IMR-90 (cell line): Measurements from ENCODE around the gene PDLIM1. TPM values are rescaled to one million over a fixed set of nuclear protein-coding genes. Genes with fewer than 3 reads are reported as not detected.

ENCODE experiments used
- ATAC-seq: fragments of 200-7000 bp; cut with Tn5 transposase; 2 replicates; pipeline ENCODE4 v1.9.1; 2020; ENCODE audit warnings: low read depth, mild to moderate bottlenecking, moderate library complexity
- BruUV-seq: library from RNA; stranded (reverse); fragments of 400-500 nt; replicated peaks from 2 replicates; lab custom pipeline; 2021; lab: Mats Ljungman, UMichigan
- CTCF ChIA-PET: fragments of 300-600 bp; formaldehyde crosslinking; extraction: SDS; loops from one replicate; lab custom pipeline; 2021; ENCODE audit warnings: antibody characterized with exemption; lab: Yijun Ruan, JAX
- POLR2A ChIA-PET: fragments of 300-600 bp; sonication (Branson Sonifier 250); formaldehyde crosslinking; loops from one replicate; lab custom pipeline; 2022; ENCODE audit warnings: antibody characterized with exemption; ENCODE audit not compliant: unreplicated experiment; lab: Charles Lee
- DNase-seq: peaks from one replicate; pipeline ENCODE4 v3.0.0; 2013
- H2AFZ ChIP-seq: replicated peaks from 2 replicates; pipeline ENCODE3; 2013; ENCODE audit warnings: low read length, mild to moderate bottlenecking; ENCODE audit not compliant: poor library complexity
- H2AK5ac ChIP-seq: 2 replicates; pipeline ENCODE4 v1.6.1; 2013; ENCODE audit warnings: low read depth, low read length, inconsistent platforms
- H2AK9ac ChIP-seq: replicated peaks from 2 replicates; pipeline ENCODE3; 2013; ENCODE audit warnings: mild to moderate bottlenecking, low read depth, low read length, moderate library complexity; ENCODE audit not compliant: poor library complexity
- H2BK120ac ChIP-seq: 2 replicates; pipeline ENCODE4 v1.6.1; 2013; ENCODE audit warnings: low read depth, low read length, inconsistent platforms
- H2BK15ac ChIP-seq: 3 replicates; pipeline ENCODE4 v1.6.1; 2013; ENCODE audit warnings: low read depth, low read length, inconsistent platforms
- H2BK20ac ChIP-seq: 2 replicates; pipeline ENCODE4 v1.6.1; 2013; ENCODE audit warnings: low read depth, mild to moderate bottlenecking, inconsistent platforms, low read length, moderate library complexity
- H2BK5ac ChIP-seq: 2 replicates; pipeline ENCODE4 v1.6.1; 2013; ENCODE audit warnings: mild to moderate bottlenecking, low read depth, low read length, inconsistent platforms; ENCODE audit not compliant: poor library complexity, severe bottlenecking
- H3K14ac ChIP-seq: replicated peaks from 2 replicates; pipeline ENCODE4 v1.6.1; 2013; ENCODE audit warnings: low read depth, low read length, inconsistent platforms
- H3K18ac ChIP-seq: 2 replicates; pipeline ENCODE4 v1.6.1; 2013; ENCODE audit warnings: low read depth, low read length, control low read depth
- H3K23ac ChIP-seq: 2 replicates; pipeline ENCODE4 v1.6.1; 2013; ENCODE audit warnings: low read depth, low read length, inconsistent platforms
- H3K27ac ChIP-seq: 2 replicates; pipeline ENCODE4 v1.5.1; 2013; ENCODE audit warnings: mild to moderate bottlenecking, control low read depth, low read length; ENCODE audit not compliant: insufficient read depth
- H3K27me3 ChIP-seq: 2 replicates; pipeline ENCODE4 v1.6.1; 2013; ENCODE audit warnings: low read length; ENCODE audit not compliant: control insufficient read depth, insufficient read depth
- H3K36me3 ChIP-seq: 2 replicates; pipeline ENCODE4 v1.6.1; 2013; ENCODE audit warnings: low read length, mixed read lengths; ENCODE audit not compliant: control insufficient read depth, insufficient read depth
- H3K4ac ChIP-seq: 2 replicates; pipeline ENCODE4 v1.6.1; 2013; ENCODE audit warnings: low read depth, low read length, inconsistent platforms
- H3K4me1 ChIP-seq: 2 replicates; pipeline ENCODE4 v1.6.1; 2013; ENCODE audit warnings: low read length, mixed read lengths; ENCODE audit not compliant: control insufficient read depth, insufficient read depth
- H3K4me2 ChIP-seq: 2 replicates; pipeline ENCODE4 v1.6.1; 2013; ENCODE audit warnings: low read depth, mild to moderate bottlenecking, control low read depth, low read length, moderate library complexity
- H3K4me3 ChIP-seq: 2 replicates; pipeline ENCODE4 v1.5.1; 2013; ENCODE audit warnings: low read depth, mild to moderate bottlenecking, control low read depth, low read length, moderate library complexity; ENCODE audit not compliant: insufficient read depth
- H3K56ac ChIP-seq: 2 replicates; pipeline ENCODE4 v1.6.1; 2013; ENCODE audit warnings: low read length, inconsistent platforms; ENCODE audit not compliant: insufficient read depth; ENCODE audit errors: extremely low read depth
- H3K79me1 ChIP-seq, 2 experiments: 2 replicates each; pipeline ENCODE4 v1.6.1; 2013; ENCODE audit warnings: low read length in 2 of 2, inconsistent platforms in 1 of 2, low read depth in 1 of 2
- H3K9ac ChIP-seq: 2 replicates; pipeline ENCODE4 v1.6.1; 2013; ENCODE audit warnings: low read depth, low read length, control low read depth
- H3K9me1 ChIP-seq: 2 replicates; pipeline ENCODE4 v1.6.1; 2013; ENCODE audit warnings: low read length, inconsistent platforms; ENCODE audit not compliant: insufficient read depth
- H3K9me3 ChIP-seq: 2 replicates; pipeline ENCODE4 v1.6.1; 2013; ENCODE audit warnings: low read length; ENCODE audit not compliant: control insufficient read depth, insufficient read depth
- H4K20me1 ChIP-seq: 2 replicates; pipeline ENCODE4 v1.6.1; 2013; ENCODE audit warnings: low read length, inconsistent platforms; ENCODE audit not compliant: insufficient read depth
- H4K5ac ChIP-seq: 2 replicates; pipeline ENCODE4 v1.6.1; 2013; ENCODE audit warnings: mild to moderate bottlenecking, low read depth, low read length, control low read depth
- H4K8ac ChIP-seq, 2 experiments: 2 replicates each; pipeline ENCODE4 v1.6.1; 2013; ENCODE audit warnings: low read depth in 2 of 2, low read length in 2 of 2, control low read depth in 1 of 2, inconsistent platforms in 1 of 2
- H4K91ac ChIP-seq: 2 replicates; pipeline ENCODE4 v1.6.1; 2013; ENCODE audit warnings: low read depth, low read length, inconsistent platforms; ENCODE audit not compliant: insufficient read depth
- BHLHE40 ChIP-seq: fragments of 150-350 bp; IDR thresholded peaks from 2 replicates; pipeline ENCODE4 v1.6.1; 2016; ENCODE audit warnings: mild to moderate bottlenecking, low read depth, low read length
- CEBPB ChIP-seq: IDR thresholded peaks from 2 replicates; pipeline ENCODE4 v1.6.1; 2012; ENCODE audit warnings: low read depth, low read length, improper control_type of control experiment
- CHD1 ChIP-seq: IDR thresholded peaks from 2 replicates; pipeline ENCODE4 v1.6.1; 2012; ENCODE audit warnings: low read depth, low read length, improper control_type of control experiment
- FOS ChIP-seq: fragments of 150-350 bp; IDR thresholded peaks from 2 replicates; pipeline ENCODE4 v1.6.1; 2016; ENCODE audit warnings: low read depth, low read length
- MAFK ChIP-seq: IDR thresholded peaks from 2 replicates; pipeline ENCODE4 v1.6.1; 2012; ENCODE audit warnings: low read depth, low read length, improper control_type of control experiment
- MXI1 ChIP-seq: IDR thresholded peaks from 2 replicates; pipeline ENCODE4 v1.6.1; 2012; ENCODE audit warnings: low read depth, mild to moderate bottlenecking, low read length, moderate library complexity, borderline replicate concordance
- NFE2L2 ChIP-seq: fragments of 150-350 bp; IDR thresholded peaks from 2 replicates; pipeline ENCODE4 v1.6.1; 2016; ENCODE audit warnings: low read depth, mild to moderate bottlenecking, low read length
- POLR2A ChIP-seq: IDR thresholded peaks from 2 replicates; pipeline ENCODE4 v1.6.1; 2012; ENCODE audit warnings: mild to moderate bottlenecking, low read depth, low read length
- RAD21 ChIP-seq: IDR thresholded peaks from 2 replicates; pipeline ENCODE4 v1.6.1; 2012; ENCODE audit warnings: low read length, improper control_type of control experiment
- RCOR1 ChIP-seq: IDR thresholded peaks from 2 replicates; pipeline ENCODE4 v1.6.1; 2012; ENCODE audit warnings: mild to moderate bottlenecking, low read length, improper control_type of control experiment; ENCODE audit not compliant: insufficient replicate concordance
- SMC3 ChIP-seq: fragments of 150-350 bp; IDR thresholded peaks from 2 replicates; pipeline ENCODE4 v1.6.1; 2016; ENCODE audit warnings: low read depth, mild to moderate bottlenecking, antibody characterized with exemption, low read length, moderate library complexity
- WGBS, 2 experiments: methylation state at CpG; one replicate each; pipeline versions ENCODE4 v1.1.5 to v1.1.7; 2013; ENCODE audit warnings: missing lambda C conversion rate in 2 of 2; ENCODE audit not compliant: insufficient read length in 1 of 2; ENCODE audit errors: extremely low coverage in 2 of 2; 5-methylcytosine and 5-hydroxymethylcytosine counted together
- dilution Hi-C: fragments of 300-500 bp; cut with HindIII; formaldehyde crosslinking; loops from one replicate; pipeline ENCODE4 v1.14.3; 2018; ENCODE audit warnings: low sequenced_read_pairs; ENCODE audit not compliant: unreplicated experiment
- in situ Hi-C: fragments of 300-500 bp; cut with MboI; formaldehyde crosslinking; loops from 3 replicates; pipeline ENCODE4 v1.14.3; 2019; ENCODE audit warnings: low sequenced_read_pairs, inconsistent platforms, mixed read lengths
- intact Hi-C: fragments of 100-400 bp; cut with micrococcal nuclease; formaldehyde crosslinking; loops from 2 replicates; pipeline ENCODE4 v1.10.0; 2022
- polyA plus RNA-seq, 3 experiments: library from polyadenylated mRNA; depleted of rRNA; stranded (reverse); fragments of >200 nt; gene quantifications; 2 replicates each; pipeline ENCODE4 v1.2.3, GENCODE V29; 2012; ENCODE audit warnings: low replicate concordance in 1 of 3
- total RNA-seq: library from RNA; depleted of rRNA; stranded (reverse); fragments of >200 nt; gene quantifications from 2 replicates; pipeline ENCODE4 v1.2.3, GENCODE V29; 2012
- TF ChIP-seq, protein P1 (sequence below): conservative IDR thresholded peaks from 2 replicates; pipeline ENCODE4 v1.5.1; 2012; ENCODE audit warnings: mild to moderate bottlenecking, low read depth, low read length, improper control_type of control experiment
- TF ChIP-seq, protein P2 (sequence below): fragments of 150-350 bp; IDR thresholded peaks from 2 replicates; pipeline ENCODE4 v1.6.1; 2017; ENCODE audit warnings: mild to moderate bottlenecking, antibody characterized with exemption, low read length, low read depth
- TF ChIP-seq, protein P3 (sequence below): fragments of 150-350 bp; IDR thresholded peaks from 2 replicates; pipeline ENCODE4 v1.6.1; 2016; ENCODE audit warnings: low read depth, mild to moderate bottlenecking, low read length, moderate library complexity, borderline replicate concordance

PDLIM1 gene
- total and polyA plus RNA-seq, 2 of the 4 experiments (the other 2 are of a cell fraction): 30.1 to 187 TPM

DNA sequence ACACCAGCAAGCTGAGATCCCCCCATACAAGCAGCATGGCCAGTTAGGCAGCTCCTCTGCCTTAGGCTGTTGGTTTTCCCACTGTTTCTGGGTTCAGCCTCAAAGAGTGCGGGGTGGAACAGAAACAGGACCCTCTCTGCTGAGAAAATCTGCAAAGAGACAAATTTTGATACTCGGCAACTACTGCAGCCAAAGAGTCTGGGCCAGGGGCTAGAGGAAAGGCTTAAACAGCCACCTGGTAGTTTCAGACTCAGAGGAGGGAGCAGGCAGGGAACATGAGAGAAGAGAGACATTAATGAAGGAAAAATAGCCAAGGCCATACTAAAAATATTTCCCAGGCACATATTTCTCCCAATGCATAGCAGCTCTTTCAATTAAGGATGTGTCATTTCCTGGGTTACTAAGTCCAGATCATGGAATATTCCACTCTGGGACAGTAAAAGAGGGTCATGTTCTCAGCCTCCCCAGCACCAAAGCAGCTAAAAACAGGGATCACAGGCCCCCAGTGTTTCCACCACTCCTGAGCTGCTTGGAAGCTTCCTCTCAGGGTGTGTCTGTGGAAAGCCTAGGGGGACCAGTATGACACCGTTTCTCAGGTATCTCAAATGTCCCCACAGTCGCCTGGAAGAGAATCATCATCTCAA lies 29.8 kb downstream of the PDLIM1 start:
- Histone ChIP-seq H3K27me3 (no peaks in the 10 kb centered on the region), H3K9me1 (peaks cover 18% of the 10 kb centered on the region), H4K8ac (peak overlapping the region; percentile 11 to 82; a peak in 3 of 4 replicates), H2AFZ (peak overlapping the region; percentile 48), H3K23ac (peak overlapping the region; percentile 93), H2BK20ac (peak overlapping the region; percentile 93), H2AK5ac (peak overlapping the region; percentile 81), H4K20me1 (peaks cover 3% of the 10 kb centered on the region; the same call in 1 of the 2 replicates), H4K91ac (peak overlapping the region; percentile 82), H3K9me3 (peaks cover 4% of the 10 kb centered on the region; the same call in 1 of the 2 replicates), H3K18ac (peak overlapping the region; percentile 83), H3K4me2 (peak overlapping the region; percentile 52; the same call in 1 of the 2 replicates), H3K4me3 (no peak overlapping the region), H3K56ac (peak overlapping the region; percentile 40; the same call in 1 of the 2 replicates), H3K27ac (peak overlapping the region; percentile 58), H3K9ac (0 out of 2 replicates have a peak overlapping the region, but pooled peaks have one; percentile 9), H4K5ac (peak overlapping the region; percentile 65), H2AK9ac (peak overlapping the region; percentile 74), H3K4ac (peak overlapping the region; percentile 92), H3K14ac (peak overlapping the region; percentile 94), H3K79me1 (peaks cover 23 to 68% of the 10 kb centered on the region in 2 experiments), H2BK120ac (peak overlapping the region; percentile 93), H2BK5ac (peak overlapping the region; percentile 85), H3K36me3 (peaks cover 57% of the 10 kb centered on the region), H3K4me1 (peaks cover 18% of the 10 kb centered on the region), H2BK15ac (peak overlapping the region; percentile 57; the same call in 2 of the 3 replicates)
- 75% methylated on average over 2 of the region's 4 CpGs; no CpG with 5 or more reads in 1 of the 2 experiments for WGBS, 2 experiments
- intact Hi-C loops: no loop called here
- BruUV-seq: no TSS peak
- DNase-seq (peak; percentile 62), ATAC-seq (peak; percentile 31)
- CTCF ChIA-PET: interaction anchor here (3.0 kb wide), 1 partner anchor 15 kb away, joined by 10 read pairs; no protein-coding TSS in a partner anchor
- dilution Hi-C loops: no loop called here
- POLR2A ChIA-PET: no interaction called here
- in situ Hi-C loops: no loop called here
- no peak for TF ChIP-seq BHLHE40
- TF ChIP-seq CEBPB: no peak
- TF ChIP-seq, protein P1, sequence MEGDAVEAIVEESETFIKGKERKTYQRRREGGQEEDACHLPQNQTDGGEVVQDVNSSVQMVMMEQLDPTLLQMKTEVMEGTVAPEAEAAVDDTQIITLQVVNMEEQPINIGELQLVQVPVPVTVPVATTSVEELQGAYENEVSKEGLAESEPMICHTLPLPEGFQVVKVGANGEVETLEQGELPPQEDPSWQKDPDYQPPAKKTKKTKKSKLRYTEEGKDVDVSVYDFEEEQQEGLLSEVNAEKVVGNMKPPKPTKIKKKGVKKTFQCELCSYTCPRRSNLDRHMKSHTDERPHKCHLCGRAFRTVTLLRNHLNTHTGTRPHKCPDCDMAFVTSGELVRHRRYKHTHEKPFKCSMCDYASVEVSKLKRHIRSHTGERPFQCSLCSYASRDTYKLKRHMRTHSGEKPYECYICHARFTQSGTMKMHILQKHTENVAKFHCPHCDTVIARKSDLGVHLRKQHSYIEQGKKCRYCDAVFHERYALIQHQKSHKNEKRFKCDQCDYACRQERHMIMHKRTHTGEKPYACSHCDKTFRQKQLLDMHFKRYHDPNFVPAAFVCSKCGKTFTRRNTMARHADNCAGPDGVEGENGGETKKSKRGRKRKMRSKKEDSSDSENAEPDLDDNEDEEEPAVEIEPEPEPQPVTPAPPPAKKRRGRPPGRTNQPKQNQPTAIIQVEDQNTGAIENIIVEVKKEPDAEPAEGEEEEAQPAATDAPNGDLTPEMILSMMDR: no peak
- no peak for TF ChIP-seq MAFK
- TF ChIP-seq FOS: no peak
- TF ChIP-seq, protein P2, sequence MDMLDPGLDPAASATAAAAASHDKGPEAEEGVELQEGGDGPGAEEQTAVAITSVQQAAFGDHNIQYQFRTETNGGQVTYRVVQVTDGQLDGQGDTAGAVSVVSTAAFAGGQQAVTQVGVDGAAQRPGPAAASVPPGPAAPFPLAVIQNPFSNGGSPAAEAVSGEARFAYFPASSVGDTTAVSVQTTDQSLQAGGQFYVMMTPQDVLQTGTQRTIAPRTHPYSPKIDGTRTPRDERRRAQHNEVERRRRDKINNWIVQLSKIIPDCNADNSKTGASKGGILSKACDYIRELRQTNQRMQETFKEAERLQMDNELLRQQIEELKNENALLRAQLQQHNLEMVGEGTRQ: no peak
- TF ChIP-seq MXI1: no peak
- TF ChIP-seq, protein P3, sequence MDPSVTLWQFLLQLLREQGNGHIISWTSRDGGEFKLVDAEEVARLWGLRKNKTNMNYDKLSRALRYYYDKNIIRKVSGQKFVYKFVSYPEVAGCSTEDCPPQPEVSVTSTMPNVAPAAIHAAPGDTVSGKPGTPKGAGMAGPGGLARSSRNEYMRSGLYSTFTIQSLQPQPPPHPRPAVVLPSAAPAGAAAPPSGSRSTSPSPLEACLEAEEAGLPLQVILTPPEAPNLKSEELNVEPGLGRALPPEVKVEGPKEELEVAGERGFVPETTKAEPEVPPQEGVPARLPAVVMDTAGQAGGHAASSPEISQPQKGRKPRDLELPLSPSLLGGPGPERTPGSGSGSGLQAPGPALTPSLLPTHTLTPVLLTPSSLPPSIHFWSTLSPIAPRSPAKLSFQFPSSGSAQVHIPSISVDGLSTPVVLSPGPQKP: no peak
- TF ChIP-seq POLR2A: no peak
- no peak for TF ChIP-seq SMC3
- TF ChIP-seq NFE2L2: no peak
- TF ChIP-seq RCOR1: no peak
- TF ChIP-seq RAD21: no peak
- TF ChIP-seq CHD1: no peak
